H1 (cell line): ENCODE data around the gene BTN1A1.

Experiments used
- CTCF ChIP-seq, 3 experiments: IDR thresholded peaks; 1 replicate in 2 of 3; 2 replicates in 1 of 3; pipeline versions ENCODE4 v1.5.1 to v1.6.1; 2011; ENCODE audit warnings: low read length in 3 of 3, mild to moderate bottlenecking in 3 of 3, inconsistent platforms in 2 of 3, low read depth in 1 of 3, moderate library complexity in 1 of 3; ENCODE audit not compliant: insufficient read depth in 1 of 3; ENCODE audit errors: control extremely low read depth in 1 of 3
- E2F6 ChIP-seq: IDR thresholded peaks from 2 replicates; pipeline ENCODE4 v1.6.1; 2012; ENCODE audit warnings: inconsistent platforms
- MAFK ChIP-seq: IDR thresholded peaks from 2 replicates; pipeline ENCODE4 v1.6.1; 2012; ENCODE audit warnings: low read depth, mild to moderate bottlenecking, improper control_type of control experiment, low read length
- RAD21 ChIP-seq, 2 experiments: IDR thresholded peaks in 1 of 2; conservative IDR thresholded peaks in 1 of 2; 2 replicates each; pipeline ENCODE4 v1.6.1; 2011; ENCODE audit warnings: low read depth in 2 of 2, low read length in 2 of 2, improper control_type of control experiment in 1 of 2, inconsistent platforms in 1 of 2, mild to moderate bottlenecking in 1 of 2, moderate library complexity in 1 of 2
- SIN3A ChIP-seq, 2 experiments: IDR thresholded peaks in 1 of 2; conservative IDR thresholded peaks in 1 of 2; 2 replicates each; pipeline ENCODE4 v1.6.1; 2011 to 2012; ENCODE audit warnings: low read length in 2 of 2, improper control_type of control experiment in 1 of 2, low read depth in 1 of 2, mild to moderate bottlenecking in 1 of 2
- TAF1 ChIP-seq: IDR thresholded peaks from 2 replicates; pipeline ENCODE4 v1.6.1; 2011; ENCODE audit warnings: mild to moderate bottlenecking, low read depth, low read length
- TBP ChIP-seq: IDR thresholded peaks from 2 replicates; pipeline ENCODE4 v1.6.1; 2011; ENCODE audit warnings: low read depth, low read length, improper control_type of control experiment
- YY1 ChIP-seq: IDR thresholded peaks from 2 replicates; pipeline ENCODE4 v1.6.1; 2011; ENCODE audit warnings: low read depth, mild to moderate bottlenecking, low read length

GRCh38 chr6:26484161-26484560 is 15.9 kb upstream of the BTN1A1 start:
- TF ChIP-seq TBP (no peak), CTCF (IDR thresholded peaks at IDR 0.05; ENCODE audit: control extremely low read depth in 1 of 3, insufficient read depth in 1 of 3, low read depth in 1 of 3, low read length in 3 of 3) (no peak), SIN3A (conservative IDR thresholded peaks at IDR 0.05 in 1 of 2, IDR thresholded peaks at IDR 0.05 in 1 of 2; ENCODE audit: low read depth in 1 of 2, low read length in 2 of 2) (no peak), MAFK (no peak), E2F6 (no peak), YY1 (no peak), TAF1 (no peak), RAD21 (IDR thresholded peaks at IDR 0.05 in 1 of 2, conservative IDR thresholded peaks at IDR 0.05 in 1 of 2; ENCODE audit: low read depth in 2 of 2, low read length in 2 of 2) (no peak)
